Transverse colon (tissue), 4 donors: ENCODE measurements around the gene SMCO2.

Experiments
- CTCF ChIP-seq, 5 experiments: fragments of 200-600 bp in 3 of 5; fragments of 450-650 bp in 2 of 5; sonication (generic) in 3 of 5; IDR thresholded peaks; 1 replicate in 2 of 5; 2 replicates in 3 of 5; pipeline ENCODE4 v1.5.1; 2016 to 2017; ENCODE audit warnings: antibody characterized with exemption in 5 of 5, inconsistent platforms in 3 of 5, mild to moderate bottlenecking in 2 of 5, moderate library complexity in 1 of 5
- EP300 ChIP-seq: sonication (generic); formaldehyde crosslinking; IDR thresholded peaks from one replicate; pipeline ENCODE4 v1.6.1; 2017; ENCODE audit warnings: antibody characterized with exemption, low read depth
- POLR2A ChIP-seq: fragments of 450-650 bp; IDR thresholded peaks from one replicate; pipeline ENCODE4 v1.6.1; 2016; ENCODE audit warnings: antibody characterized with exemption, mild to moderate bottlenecking, moderate library complexity
- POLR2AphosphoS5 ChIP-seq, 3 donors: sonication (generic); formaldehyde crosslinking; IDR thresholded peaks; one replicate each; pipeline ENCODE4 v1.6.1; 2016; ENCODE audit warnings: antibody characterized with exemption in 3 of 3

DNA sequence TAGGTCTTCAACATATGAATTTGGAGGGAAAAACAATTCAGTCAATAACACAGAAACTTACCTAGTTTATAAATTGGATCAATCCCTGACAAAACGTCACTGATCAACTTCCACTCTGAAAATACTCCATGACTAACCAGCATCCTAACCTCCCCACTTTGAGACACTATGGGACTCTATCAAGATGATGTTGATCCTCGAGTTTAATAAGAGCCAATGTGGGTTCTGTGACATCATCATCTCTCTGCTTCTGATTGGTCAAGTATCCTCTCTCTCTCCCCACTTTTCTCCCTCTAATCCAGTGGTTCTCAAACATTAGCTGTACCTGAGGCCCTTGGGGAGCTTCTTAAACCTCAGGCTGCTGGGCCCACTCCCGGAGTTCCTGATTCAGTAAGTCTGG is at the start of gene SMCO2:
- TF ChIP-seq POLR2AphosphoS5 (IDR thresholded peaks at IDR 0.05) (no peak), CTCF (IDR thresholded peaks at IDR 0.05) (no peak), EP300 (no peak), POLR2A (no peak)
